HFFc6 (cell line): Measurements from ENCODE around the gene GBP7. TPM values are rescaled to one million over a fixed set of nuclear protein-coding genes. Genes with fewer than 3 reads are reported as not detected.

Experiments used
- DNase-seq: peaks from one replicate; pipeline ENCODE4 v3.0.0-alpha.2; 2018
- H3K27ac Mint-ChIP-seq: 2 replicates; pipeline ENCODE4 v1.8.0; 2020; ENCODE audit warnings: mild to moderate bottlenecking, mixed read lengths
- H3K27me3 Mint-ChIP-seq: 2 replicates; pipeline ENCODE4 v1.8.0; 2021; ENCODE audit warnings: mild to moderate bottlenecking, moderate library complexity, mixed read lengths; ENCODE audit not compliant: insufficient read depth
- H3K36me3 Mint-ChIP-seq: 2 replicates; pipeline ENCODE4 v1.8.0; 2021; ENCODE audit warnings: low read depth, mixed read lengths
- H3K4me1 Mint-ChIP-seq: 2 replicates; pipeline ENCODE4 v1.8.0; 2020; ENCODE audit warnings: low read depth, mixed read lengths
- H3K4me3 Mint-ChIP-seq: 2 replicates; pipeline ENCODE4 v1.8.0; 2020; ENCODE audit warnings: mild to moderate bottlenecking, moderate library complexity, mixed read lengths
- H3K9me3 Mint-ChIP-seq: 2 replicates; pipeline ENCODE4 v1.8.0; 2020; ENCODE audit warnings: mild to moderate bottlenecking, mixed read lengths
- CTCF ChIP-seq: fragments of 200-600 bp; sonication (generic); IDR thresholded peaks from 2 replicates; pipeline ENCODE4 v1.5.0; 2021; ENCODE audit warnings: antibody characterized with exemption, mild to moderate bottlenecking
- total RNA-seq, 6 experiments: library from RNA; stranded (reverse); fragmentation: NEBNext Ultra II Directional; extraction: Animal tissue kit (Norgen Biotek cat#: 25700); gene quantifications; 2 replicates in 1 of 6; 3 replicates in 5 of 6; pipeline ENCODE4 v1.2.3, GENCODE V29; 2021

The GBP7 gene
- total RNA-seq, 6 experiments from 2014 or later, result not detected

GRCh38 chr1:89125913-89126580 is 49.8 kb downstream of the GBP7 start, which contains the start of gene GBP2:
GBP2 (minus strand) TSS chr1:89126114; CDS start chr1:89121966, 4,148 bp downstream.
- no peak within 1 kb of the TSS for H3K27ac Mint-ChIP-seq
- H3K36me3 Mint-ChIP-seq, result no peaks in the 10 kb centered on the region
- TF ChIP-seq CTCF, result no peak
- H3K9me3 Mint-ChIP-seq, result no peaks in the 10 kb centered on the region
- H3K4me3 Mint-ChIP-seq, result peak within 1 kb of the TSS; percentile 67
- H3K27me3 Mint-ChIP-seq, result peaks cover 5% of the 10 kb centered on the region
- H3K4me1 Mint-ChIP-seq, result peaks cover 25% of the 10 kb centered on the region
- DNase-seq, result peak; percentile 71

- Mint-ChIP-seq H3K4me1 (peaks cover 25% of the 10 kb centered on the region), H3K9me3 (no peaks in the 10 kb centered on the region), H3K4me3 (peak overlapping the region; percentile 67; the same call in 1 of the 2 replicates), H3K36me3 (no peaks in the 10 kb centered on the region), H3K27ac (no peak overlapping the region), H3K27me3 (peaks cover 5% of the 10 kb centered on the region)
- no peak for DNase-seq
- no peak for TF ChIP-seq CTCF
Measured at GRCh38 chr1:89125240-89125912, 50.4 kb downstream of the GBP7 start.

- Mint-ChIP-seq H3K36me3 (no peaks in the 10 kb centered on the region), H3K4me3 (no peak overlapping the region), H3K4me1 (peaks cover 16% of the 10 kb centered on the region), H3K9me3 (no peaks in the 10 kb centered on the region), H3K27me3 (peaks cover 3% of the 10 kb centered on the region), H3K27ac (no peak overlapping the region)
- no peak for DNase-seq
- no peak for TF ChIP-seq CTCF
Measured at GRCh38 chr1:89121641-89122040, 54.2 kb downstream of the GBP7 start.

- no peak for TF ChIP-seq CTCF
- no peaks in the 10 kb centered on the region for H3K36me3 Mint-ChIP-seq
- H3K27me3 Mint-ChIP-seq, result peaks cover 5% of the 10 kb centered on the region
- no peak for DNase-seq
- no peak overlapping the region for H3K4me3 Mint-ChIP-seq
- no peaks in the 10 kb centered on the region for H3K4me1 Mint-ChIP-seq
- no peaks in the 10 kb centered on the region for H3K9me3 Mint-ChIP-seq
- no peak overlapping the region for H3K27ac Mint-ChIP-seq
Measured at GRCh38 chr1:89114662-89115061, 61.1 kb downstream of the GBP7 start.

- peaks cover 5% of the 10 kb centered on the region for H3K27me3 Mint-ChIP-seq
- no peak overlapping the region for H3K4me3 Mint-ChIP-seq
- no peak for TF ChIP-seq CTCF
- H3K4me1 Mint-ChIP-seq, result no peaks in the 10 kb centered on the region
- DNase-seq, result no peak
- H3K36me3 Mint-ChIP-seq, result no peaks in the 10 kb centered on the region
- no peak overlapping the region for H3K27ac Mint-ChIP-seq
- no peaks in the 10 kb centered on the region for H3K9me3 Mint-ChIP-seq
Measured at GRCh38 chr1:89112871-89113613, 62.8 kb downstream of the GBP7 start.
